Esophagus muscularis mucosa (tissue), 4 donors: ENCODE measurements around the gene TTC39B. TPM values are rescaled to one million over a fixed set of nuclear protein-coding genes. Genes with fewer than 3 reads are reported as not detected.

Experiments
- DNase-seq: peaks from one replicate; pipeline ENCODE4 v3.0.0-alpha.2; 2017; ENCODE audit errors: extremely low spot score
- H3K27ac ChIP-seq, 4 donors: fragments of 200-600 bp; sonication (generic); replicated peaks in 1 of 4; 1 replicate in 3 of 4; 2 replicates in 1 of 4; pipeline ENCODE4 v1.5.1; 2016 to 2019; ENCODE audit warnings: mild to moderate bottlenecking in 1 of 4
- H3K27me3 ChIP-seq, 4 donors: fragments of 200-600 bp; sonication (generic); one replicate each; pipeline versions ENCODE4 v1.5.1 to v1.6.0; 2016 to 2019
- H3K36me3 ChIP-seq, 4 donors: fragments of 200-600 bp; sonication (generic); one replicate each; pipeline ENCODE4 v1.5.1; 2016 to 2019
- H3K4me1 ChIP-seq, 4 donors: fragments of 200-600 bp; sonication (generic); one replicate each; pipeline ENCODE4 v1.5.1; 2016 to 2019
- H3K4me3 ChIP-seq, 4 donors: fragments of 200-600 bp; sonication (generic); 1 replicate in 2 of 4; 2 replicates in 2 of 4; pipeline ENCODE4 v1.5.1; 2016 to 2019; ENCODE audit warnings: mild to moderate bottlenecking in 4 of 4, moderate library complexity in 1 of 4
- H3K9me3 ChIP-seq, 4 donors: fragments of 200-600 bp; sonication (generic); 1 replicate in 3 of 4; 2 replicates in 1 of 4; pipeline ENCODE4 v1.5.1; 2016 to 2019
- CTCF ChIP-seq, 3 experiments: fragments of 200-600 bp in 2 of 3; fragments of 450-650 bp in 1 of 3; sonication (generic) in 2 of 3; IDR thresholded peaks; one replicate each; pipeline ENCODE4 v1.5.1; 2017 to 2019; ENCODE audit warnings: antibody characterized with exemption in 3 of 3, mild to moderate bottlenecking in 2 of 3, moderate library complexity in 1 of 3
- EP300 ChIP-seq: sonication (generic); formaldehyde crosslinking; IDR thresholded peaks from one replicate; pipeline ENCODE4 v1.6.1; 2017; ENCODE audit warnings: antibody characterized with exemption
- POLR2A ChIP-seq: fragments of 450-650 bp; IDR thresholded peaks from one replicate; pipeline ENCODE4 v1.6.1; 2017; ENCODE audit warnings: antibody characterized with exemption, moderate library complexity, mild to moderate bottlenecking, low read depth
- POLR2AphosphoS5 ChIP-seq, 2 donors: sonication (generic); formaldehyde crosslinking; IDR thresholded peaks; one replicate each; pipeline ENCODE4 v1.6.1; 2017; ENCODE audit warnings: antibody characterized with exemption in 2 of 2
- WGBS: methylation state at CpG from one replicate; pipeline ENCODE4 v1.1.5; 2018; 5-methylcytosine and 5-hydroxymethylcytosine counted together
- intact Hi-C: fragments of 100-400 bp; cut with DNase I; formaldehyde crosslinking; loops from one replicate; pipeline ENCODE4 v1.15.1; 2023
- total RNA-seq, 4 donors: library from RNA; depleted of rRNA; stranded (reverse); fragments of >200 nt; gene quantifications; one replicate each; pipeline versions ENCODE4 v1.1.0 to v1.2.1, GENCODE V29; 2016

Gene TTC39B
- total RNA-seq, 4 donors from 2014 or later: 8.3 to 13.4 (median 10.9) TPM

GRCh38 chr9:15163931-15164330 lies 143.1 kb downstream of the TTC39B start:
- intact Hi-C loops: no loop called here
- no peak overlapping the region for H3K4me3 ChIP-seq
- no peaks in the 10 kb centered on the region for H3K27me3 ChIP-seq
- H3K27ac ChIP-seq: no peak overlapping the region
- no peaks in the 10 kb centered on the region for H3K4me1 ChIP-seq
- TF ChIP-seq EP300 (no peak), POLR2A (no peak), CTCF (IDR thresholded peaks at IDR 0.05) (no peak), POLR2AphosphoS5 (IDR thresholded peaks at IDR 0.05) (no peak)
- no peak for DNase-seq
- H3K36me3 ChIP-seq: peaks cover 0 to 15% (median under 1%) of the 10 kb centered on the region in 4 donors
- H3K9me3 ChIP-seq: no peaks in the 10 kb centered on the region

GRCh38 chr9:15161753-15162152 lies 145.3 kb downstream of the TTC39B start:
- no peak overlapping the region for H3K27ac ChIP-seq
- 86% methylated on average over 5 of the region's 5 CpGs for WGBS
- H3K4me1 ChIP-seq: peaks cover under 1 to 10% (median 9%) of the 10 kb centered on the region in 4 donors
- H3K27me3 ChIP-seq: no peaks in the 10 kb centered on the region
- no peak for TF ChIP-seq POLR2AphosphoS5 (IDR thresholded peaks at IDR 0.05)
- TF ChIP-seq CTCF (IDR thresholded peaks at IDR 0.05): no peak
- no peaks in the 10 kb centered on the region for H3K9me3 ChIP-seq
- no peak for DNase-seq
- peaks cover 0 to 6% (median 0%) of the 10 kb centered on the region in 4 donors for H3K36me3 ChIP-seq
- no peak overlapping the region for H3K4me3 ChIP-seq
- intact Hi-C loops: no loop called here

- 93% methylated on average over 1 of the region's 1 CpG for WGBS
- H3K4me1 ChIP-seq: peaks cover 11 to 21% (median 20%) of the 10 kb centered on the region in 4 donors
- peaks cover 0 to 6% (median 0%) of the 10 kb centered on the region in 4 donors for H3K36me3 ChIP-seq
- no peak for DNase-seq
- no peaks in the 10 kb centered on the region for H3K27me3 ChIP-seq
- no peak for TF ChIP-seq CTCF (IDR thresholded peaks at IDR 0.05)
- TF ChIP-seq EP300: no peak
- no peak for TF ChIP-seq POLR2AphosphoS5 (IDR thresholded peaks at IDR 0.05)
- no peak for TF ChIP-seq POLR2A
- H3K4me3 ChIP-seq: no peak overlapping the region
- intact Hi-C loops: no loop called here
- no peaks in the 10 kb centered on the region for H3K9me3 ChIP-seq
- no peak overlapping the region for H3K27ac ChIP-seq
Observed at GRCh38 chr9:15160673-15161072, 146.3 kb downstream of the TTC39B start.

GRCh38 chr9:15158064-15158463 lies 149.0 kb downstream of the TTC39B start:
- intact Hi-C loops: no loop called here
- Histone ChIP-seq H3K4me1 (peaks cover 17 to 44% (median 41%) of the 10 kb centered on the region in 4 donors), H3K4me3 (no peak overlapping the region), H3K36me3 (no peaks in the 10 kb centered on the region), H3K9me3 (no peaks in the 10 kb centered on the region), H3K27me3 (no peaks in the 10 kb centered on the region), H3K27ac (no peak overlapping the region)
- DNase-seq: no peak
- TF ChIP-seq CTCF (IDR thresholded peaks at IDR 0.05) (no peak), POLR2AphosphoS5 (IDR thresholded peaks at IDR 0.05) (no peak), EP300 (no peak), POLR2A (no peak)
- 94% methylated on average over 1 of the region's 1 CpG for WGBS

- peak overlapping the region in 1 of 4 donors; percentile 50 for H3K27ac ChIP-seq
- no peak overlapping the region for H3K4me3 ChIP-seq
- no peaks in the 10 kb centered on the region for H3K9me3 ChIP-seq
- H3K36me3 ChIP-seq: no peaks in the 10 kb centered on the region
- intact Hi-C loops: no loop called here
- no peaks in the 10 kb centered on the region for H3K27me3 ChIP-seq
- 71% methylated on average over 4 of the region's 4 CpGs for WGBS
- no peak for TF ChIP-seq CTCF (IDR thresholded peaks at IDR 0.05)
- no peak for TF ChIP-seq POLR2A
- TF ChIP-seq EP300: no peak
- TF ChIP-seq POLR2AphosphoS5 (IDR thresholded peaks at IDR 0.05): no peak
- no peak for DNase-seq
- H3K4me1 ChIP-seq: peaks cover 17 to 44% (median 41%) of the 10 kb centered on the region in 4 donors
Observed at GRCh38 chr9:15157381-15157780, 149.6 kb downstream of the TTC39B start.
